GM10248 (cell line): ENCODE measurements around the gene PDLIM7.
A peak's percentile ranks its signal among the peaks of the same experiment; 100 is the strongest.

Experiments
- CTCF ChIA-PET: fragments of 300-600 bp; sonication (Branson Sonifier 250); formaldehyde crosslinking; extraction: SDS; loops from one replicate; lab custom pipeline; 2021; ENCODE audit warnings: antibody characterized with exemption; lab: Yijun Ruan, JAX
- POLR2A ChIA-PET: fragments of 350-650 bp; sonication (Branson Sonifier 250); formaldehyde crosslinking; extraction: SDS; loops from one replicate; lab custom pipeline; 2020; ENCODE audit warnings: antibody characterized with exemption; lab: Yijun Ruan, JAX
- DNase-seq: peaks from one replicate; pipeline ENCODE4 v3.0.0; 2012; ENCODE audit errors: extremely low spot score
- TF ChIP-seq, protein P1 (sequence below): IDR thresholded peaks from 2 replicates; pipeline ENCODE4 v1.5.1; 2012; ENCODE audit warnings: mild to moderate bottlenecking, low read depth; ENCODE audit errors: extremely low read depth, missing control alignments, control extremely low read depth

Gene PDLIM7

DNA sequence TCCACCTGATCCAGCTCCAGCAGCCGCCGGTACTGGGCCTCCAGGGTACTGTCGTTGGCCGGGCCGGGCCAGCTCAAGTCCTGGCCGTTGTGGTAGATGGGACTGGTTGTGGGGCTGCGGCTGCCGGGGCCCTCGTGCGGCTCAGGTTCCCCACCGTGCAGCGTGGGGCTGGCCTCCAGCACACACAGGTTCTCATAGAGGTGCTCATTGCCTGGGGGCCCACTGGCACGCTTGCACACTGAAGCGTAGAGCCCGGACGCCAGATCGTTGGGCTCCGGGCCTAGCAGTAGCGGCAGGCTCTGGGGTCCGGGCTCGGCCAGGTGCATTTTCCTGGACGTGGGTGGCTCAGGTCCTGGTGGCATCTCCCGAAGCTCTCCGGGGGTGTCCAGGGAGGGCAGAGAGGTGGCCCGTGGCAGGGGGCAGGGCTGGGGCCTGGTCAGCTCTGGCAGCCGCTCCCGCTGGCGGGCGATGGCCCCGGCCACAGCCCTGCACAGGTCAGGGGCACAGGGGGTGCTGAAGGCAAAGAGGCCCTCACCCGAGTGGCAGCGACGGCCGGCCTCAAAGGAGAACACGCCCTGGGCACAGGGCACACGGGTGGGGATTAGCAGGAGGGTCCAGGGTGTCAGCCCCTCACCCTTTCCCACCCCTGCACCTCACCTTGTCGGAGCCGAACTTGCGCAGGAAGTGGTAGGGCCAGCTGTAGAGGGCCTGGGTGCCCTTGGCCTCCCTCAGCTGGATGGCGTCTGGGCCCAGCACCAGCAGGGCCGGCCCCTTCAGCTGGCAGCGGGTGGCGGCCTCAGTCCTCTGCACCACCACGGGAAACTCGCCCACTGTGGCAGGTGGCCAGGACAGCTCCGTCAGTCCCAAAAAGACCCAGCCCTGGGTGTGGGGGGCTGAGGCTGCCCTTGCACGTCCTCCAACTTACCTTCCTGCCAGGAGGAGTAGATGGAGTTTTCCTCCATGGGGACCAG is 7.0 kb upstream of the PDLIM7 start:
- no peak for DNase-seq
- TF ChIP-seq, protein P1, sequence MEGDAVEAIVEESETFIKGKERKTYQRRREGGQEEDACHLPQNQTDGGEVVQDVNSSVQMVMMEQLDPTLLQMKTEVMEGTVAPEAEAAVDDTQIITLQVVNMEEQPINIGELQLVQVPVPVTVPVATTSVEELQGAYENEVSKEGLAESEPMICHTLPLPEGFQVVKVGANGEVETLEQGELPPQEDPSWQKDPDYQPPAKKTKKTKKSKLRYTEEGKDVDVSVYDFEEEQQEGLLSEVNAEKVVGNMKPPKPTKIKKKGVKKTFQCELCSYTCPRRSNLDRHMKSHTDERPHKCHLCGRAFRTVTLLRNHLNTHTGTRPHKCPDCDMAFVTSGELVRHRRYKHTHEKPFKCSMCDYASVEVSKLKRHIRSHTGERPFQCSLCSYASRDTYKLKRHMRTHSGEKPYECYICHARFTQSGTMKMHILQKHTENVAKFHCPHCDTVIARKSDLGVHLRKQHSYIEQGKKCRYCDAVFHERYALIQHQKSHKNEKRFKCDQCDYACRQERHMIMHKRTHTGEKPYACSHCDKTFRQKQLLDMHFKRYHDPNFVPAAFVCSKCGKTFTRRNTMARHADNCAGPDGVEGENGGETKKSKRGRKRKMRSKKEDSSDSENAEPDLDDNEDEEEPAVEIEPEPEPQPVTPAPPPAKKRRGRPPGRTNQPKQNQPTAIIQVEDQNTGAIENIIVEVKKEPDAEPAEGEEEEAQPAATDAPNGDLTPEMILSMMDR: no peak
- ChIA-PET CTCF (interaction anchor here (1.0 to 12.3 kb wide), 4 partner anchors 9 to 100 kb away, joined by 3 to 115 read pairs (median 25); no protein-coding TSS in a partner anchor), POLR2A (interaction anchor here (0.6 kb wide), 1 partner anchor 29 kb away, joined by 5 read pairs; no protein-coding TSS in a partner anchor)

- TF ChIP-seq, protein P1: no peak
- ChIA-PET POLR2A (no interaction called here), CTCF (interaction anchor here (2.7 to 12.3 kb wide), 4 partner anchors 13 to 114 kb away, joined by 22 to 115 read pairs (median 66); partner anchors contain the start of gene DDX41)
- DNase-seq: no peak
Observed at GRCh38 chr5:177503351-177504085, 6.1 kb upstream of the PDLIM7 start.

- CTCF ChIA-PET: interaction anchor here (1.1 to 12.3 kb wide), 11 partner anchors 10 to 391 kb away, joined by 3 to 115 read pairs (median 10); partner anchors contain the start of gene DDX41
- POLR2A ChIA-PET: no interaction called here
- DNase-seq: no peak
- TF ChIP-seq, protein P1: no peak
Observed at GRCh38 chr5:177502886-177503285, 5.5 kb upstream of the PDLIM7 start.

DNA sequence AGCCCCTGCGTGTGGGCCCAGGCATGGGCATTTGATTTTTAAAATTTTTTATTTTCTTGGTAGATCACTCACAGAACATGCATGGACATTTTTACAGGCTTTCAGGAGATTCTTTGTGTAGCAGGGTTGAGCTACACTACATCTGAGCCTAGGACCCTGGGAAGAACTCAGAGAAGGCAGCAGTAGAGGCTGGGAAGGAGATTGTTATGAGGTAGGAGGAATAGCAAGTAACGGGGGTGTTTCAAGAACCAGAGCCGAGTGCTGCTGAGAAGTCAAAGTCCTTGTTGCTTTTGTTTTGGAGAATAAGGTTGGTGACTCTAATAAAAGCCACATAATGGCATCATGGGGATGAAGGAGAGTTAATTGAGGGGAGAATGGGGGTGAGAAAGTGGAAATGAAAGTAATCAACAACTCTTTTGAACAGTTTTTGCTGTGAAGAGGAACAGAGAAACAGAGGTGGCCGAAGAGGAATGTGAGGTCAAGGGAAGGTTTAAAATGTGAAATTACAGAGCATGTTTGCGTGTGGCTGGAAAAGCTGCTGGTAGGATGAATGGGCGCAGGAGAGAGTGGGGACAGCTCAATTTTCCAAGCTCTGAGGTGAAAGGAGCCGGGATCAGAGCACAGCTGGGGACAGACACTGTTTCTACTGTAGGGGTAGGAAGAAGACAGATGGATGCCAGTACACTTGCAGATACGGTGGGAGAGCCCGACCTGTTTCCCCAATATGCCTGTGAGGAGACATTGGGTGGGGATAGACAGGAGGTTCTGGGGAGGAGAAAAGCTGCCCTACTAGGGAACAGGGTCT is 4.7 kb upstream of the PDLIM7 start:
- ChIA-PET POLR2A (interaction anchor here (1.1 kb wide), 1 partner anchor 113 kb away, joined by 3 read pairs; no protein-coding TSS in a partner anchor), CTCF (interaction anchor here (0.7 to 12.3 kb wide), 39 partner anchors 7 to 390 kb away, joined by 3 to 115 read pairs (median 5); partner anchors contain the start of genes DDX41, DOK3, F12 and LMAN2)
- peak; percentile 66 for DNase-seq
- TF ChIP-seq, protein P1: no peak

DNA sequence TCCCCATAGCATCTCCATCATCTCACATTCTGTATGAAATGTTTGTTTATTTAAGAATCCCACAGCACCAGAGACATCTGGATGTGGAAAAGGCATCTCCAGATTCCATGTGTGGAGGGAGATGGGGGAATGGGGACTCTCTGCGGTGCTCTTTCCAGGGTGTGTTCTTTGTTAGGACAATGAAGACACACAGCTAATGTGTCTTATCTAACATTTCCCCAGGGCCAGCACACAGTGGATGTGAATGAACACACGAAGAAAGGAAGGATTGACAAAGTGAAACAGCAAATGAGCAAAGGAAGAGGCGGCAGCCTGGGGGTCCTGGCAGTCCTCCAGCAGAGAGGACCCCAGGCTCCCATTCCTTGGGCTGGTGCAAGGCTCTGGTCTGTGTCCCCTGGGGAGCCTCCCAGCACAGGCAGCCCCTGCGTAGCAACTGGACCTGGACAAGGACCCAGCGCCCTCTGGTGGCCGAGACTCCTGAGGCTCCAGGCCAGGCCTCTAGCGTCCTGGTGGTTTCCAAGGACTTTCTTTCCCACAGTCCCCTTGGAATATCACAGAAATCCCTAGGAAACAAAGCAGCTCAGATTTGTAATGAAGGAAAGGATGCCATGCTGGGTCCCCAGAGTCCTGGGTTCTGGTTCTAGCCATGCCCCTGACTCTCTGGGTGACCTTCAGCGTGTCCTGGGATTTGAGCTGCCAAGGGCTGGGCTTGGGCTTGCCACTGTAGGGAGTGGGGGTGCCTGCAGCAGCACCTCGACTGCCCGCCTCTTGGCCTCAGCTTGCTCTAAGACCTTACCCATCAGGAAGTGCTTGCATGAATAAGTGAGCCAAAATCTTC is 3.5 kb upstream of the PDLIM7 start:
- peak; percentile 73 for DNase-seq
- ChIA-PET POLR2A (interaction anchor here (1.1 kb wide), 1 partner anchor 112 kb away, joined by 3 read pairs; no protein-coding TSS in a partner anchor), CTCF (interaction anchor here (0.6 to 12.3 kb wide), 40 partner anchors 8 to 387 kb away, joined by 3 to 115 read pairs (median 5); partner anchors contain the start of genes DDX41, DOK3, F12 and LMAN2)
- TF ChIP-seq, protein P1: peak; percentile 87
